ENCODE data around the gene CDK1. TPM values are rescaled to one million over a fixed set of nuclear protein-coding genes. Genes with fewer than 3 reads are reported as not detected.
"Not testable (repeated sequence)": the region's sequence is repeated elsewhere in the genome, so short reads cannot be mapped to it uniquely, and the experiment has no call there.

CDK1 gene
- total and polyA plus RNA-seq, 7 experiments from 2014 or later: 0.15 to 90.7 (median 1.1) TPM

- Mint-ChIP-seq H3K27me3 (peaks cover 0 to 27% (median 9%) of the 10 kb centered on the region in 5 donors), H3K27ac (no peak overlapping the region), H3K4me1 (no peaks in the 10 kb centered on the region), H3K4me3 (no peak overlapping the region), H3K9me3 (peaks cover 0 to 1% (median 0%) of the 10 kb centered on the region in 11 donors), H3K36me3 (no peaks in the 10 kb centered on the region)
- CTCF ChIA-PET: no interaction called here
- Histone ChIP-seq H3K36me3 (ENCODE audit: control insufficient read depth in 2 of 3, insufficient read depth in 3 of 3, low read length in 3 of 3) (no peaks in the 10 kb centered on the region), H3K27me3 (ENCODE audit: control insufficient read depth in 2 of 2, insufficient read depth in 2 of 2, low read length in 2 of 2) (no peaks in the 10 kb centered on the region), H3K9me3 (ENCODE audit: control insufficient read depth in 2 of 3, low read length in 3 of 3) (no peaks in the 10 kb centered on the region), H3K4me3 (ENCODE audit: low read length) (no peak overlapping the region), H3K27ac (ENCODE audit: low read depth, low read length) (no peak overlapping the region), H3K4me1 (ENCODE audit: control insufficient read depth in 2 of 2, insufficient read depth in 2 of 2, low read length in 2 of 2) (no peaks in the 10 kb centered on the region)
- POLR2A ChIA-PET: no interaction called here
- DNase-seq (no peak), ATAC-seq (no peak)
- intact Hi-C loops (cut with micrococcal nuclease): no loop called here
These were observed 56.8 kb downstream of the CDK1 start for GRCh38 chr10:60835049-60835448.

GRCh38 chr10:60841227-60841626 is 62.9 kb downstream of the CDK1 start:
- H3K4me3 Mint-ChIP-seq; H3K27ac Mint-ChIP-seq; H3K27me3 ChIP-seq (ENCODE audit: control insufficient read depth in 2 of 2, insufficient read depth in 2 of 2, low read length in 2 of 2); H3K4me3 ChIP-seq (ENCODE audit: low read length); CTCF ChIA-PET; H3K36me3 ChIP-seq (ENCODE audit: control insufficient read depth in 2 of 3, insufficient read depth in 3 of 3, low read length in 3 of 3); H3K36me3 Mint-ChIP-seq; DNase-seq; H3K27ac ChIP-seq (ENCODE audit: low read depth, low read length); H3K9me3 ChIP-seq (ENCODE audit: control insufficient read depth in 2 of 3, low read length in 3 of 3); H3K9me3 Mint-ChIP-seq; POLR2A ChIA-PET; H3K4me1 Mint-ChIP-seq; ATAC-seq; H3K4me1 ChIP-seq (ENCODE audit: control insufficient read depth in 2 of 2, insufficient read depth in 2 of 2, low read length in 2 of 2); intact Hi-C loops (cut with micrococcal nuclease): not testable (repeated sequence)
- H3K27me3 Mint-ChIP-seq: peaks cover 0 to 19% (median 13%) of the 10 kb centered on the region in 5 donors

GRCh38 chr10:60842694-60843093 is 64.4 kb downstream of the CDK1 start:
- H3K36me3 Mint-ChIP-seq: no peaks in the 10 kb centered on the region
- Histone ChIP-seq H3K9me3 (ENCODE audit: control insufficient read depth in 2 of 3, low read length in 3 of 3) (no peaks in the 10 kb centered on the region), H3K4me3 (ENCODE audit: low read length) (no peak overlapping the region), H3K27me3 (ENCODE audit: control insufficient read depth in 2 of 2, insufficient read depth in 2 of 2, low read length in 2 of 2) (no peaks in the 10 kb centered on the region), H3K4me1 (ENCODE audit: control insufficient read depth in 2 of 2, insufficient read depth in 2 of 2, low read length in 2 of 2) (no peaks in the 10 kb centered on the region), H3K36me3 (ENCODE audit: control insufficient read depth in 2 of 3, insufficient read depth in 3 of 3, low read length in 3 of 3) (no peaks in the 10 kb centered on the region), H3K27ac (ENCODE audit: low read depth, low read length) (no peak overlapping the region)
- ChIA-PET CTCF (no interaction called here), POLR2A (no interaction called here)
- intact Hi-C loops (cut with micrococcal nuclease): no loop called here
- H3K4me3 Mint-ChIP-seq: no peak overlapping the region
- H3K27me3 Mint-ChIP-seq: peaks cover 2 to 19% (median 14%) of the 10 kb centered on the region in 5 donors
- ATAC-seq (no peak), DNase-seq (no peak)
- no peak overlapping the region for H3K27ac Mint-ChIP-seq
- H3K4me1 Mint-ChIP-seq: no peaks in the 10 kb centered on the region
- H3K9me3 Mint-ChIP-seq: peaks cover 0 to 2% (median 0%) of the 10 kb centered on the region in 11 donors

Other genes starting within 250 kb of the CDK1 start
- 1 to 10 TPM in 1 of 5 experiments, under 1 TPM in 3, not detected in 1; 0.11 to 1.1 (median 0.22) TPM for gene RHOBTB1, start 165.7 kb downstream of the CDK1 start, total RNA-seq
- not detected for gene RHOBTB1, start 165.7 kb downstream of the CDK1 start, polyA plus RNA-seq

Measured in naive thymus-derived CD4-positive, alpha-beta T cell (primary cell).